ENCODE measurements around the gene TTC22.

DNA sequence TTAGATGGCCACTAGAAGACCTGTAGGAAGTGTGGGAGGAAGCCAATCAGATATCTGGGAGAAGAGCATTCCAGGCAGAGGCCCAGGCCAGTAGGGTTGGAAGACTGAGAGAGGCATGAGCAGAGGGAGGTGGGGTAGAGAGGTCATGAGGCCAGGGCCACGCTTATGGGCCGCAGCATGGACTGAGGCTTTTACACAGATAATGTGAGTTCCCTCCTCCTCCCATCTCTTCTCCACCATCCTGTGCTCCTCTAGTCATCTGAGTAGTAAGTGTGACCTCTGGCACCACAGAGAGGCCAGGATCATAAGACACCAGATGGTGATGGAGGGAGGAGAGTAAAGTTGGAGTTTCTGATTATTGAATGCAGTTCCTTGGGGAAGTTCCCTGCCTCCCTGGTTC, 17.1 kb downstream of the TTC22 start:
- TF ChIP-seq, protein P1, sequence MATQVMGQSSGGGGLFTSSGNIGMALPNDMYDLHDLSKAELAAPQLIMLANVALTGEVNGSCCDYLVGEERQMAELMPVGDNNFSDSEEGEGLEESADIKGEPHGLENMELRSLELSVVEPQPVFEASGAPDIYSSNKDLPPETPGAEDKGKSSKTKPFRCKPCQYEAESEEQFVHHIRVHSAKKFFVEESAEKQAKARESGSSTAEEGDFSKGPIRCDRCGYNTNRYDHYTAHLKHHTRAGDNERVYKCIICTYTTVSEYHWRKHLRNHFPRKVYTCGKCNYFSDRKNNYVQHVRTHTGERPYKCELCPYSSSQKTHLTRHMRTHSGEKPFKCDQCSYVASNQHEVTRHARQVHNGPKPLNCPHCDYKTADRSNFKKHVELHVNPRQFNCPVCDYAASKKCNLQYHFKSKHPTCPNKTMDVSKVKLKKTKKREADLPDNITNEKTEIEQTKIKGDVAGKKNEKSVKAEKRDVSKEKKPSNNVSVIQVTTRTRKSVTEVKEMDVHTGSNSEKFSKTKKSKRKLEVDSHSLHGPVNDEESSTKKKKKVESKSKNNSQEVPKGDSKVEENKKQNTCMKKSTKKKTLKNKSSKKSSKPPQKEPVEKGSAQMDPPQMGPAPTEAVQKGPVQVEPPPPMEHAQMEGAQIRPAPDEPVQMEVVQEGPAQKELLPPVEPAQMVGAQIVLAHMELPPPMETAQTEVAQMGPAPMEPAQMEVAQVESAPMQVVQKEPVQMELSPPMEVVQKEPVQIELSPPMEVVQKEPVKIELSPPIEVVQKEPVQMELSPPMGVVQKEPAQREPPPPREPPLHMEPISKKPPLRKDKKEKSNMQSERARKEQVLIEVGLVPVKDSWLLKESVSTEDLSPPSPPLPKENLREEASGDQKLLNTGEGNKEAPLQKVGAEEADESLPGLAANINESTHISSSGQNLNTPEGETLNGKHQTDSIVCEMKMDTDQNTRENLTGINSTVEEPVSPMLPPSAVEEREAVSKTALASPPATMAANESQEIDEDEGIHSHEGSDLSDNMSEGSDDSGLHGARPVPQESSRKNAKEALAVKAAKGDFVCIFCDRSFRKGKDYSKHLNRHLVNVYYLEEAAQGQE (IDR thresholded peaks at IDR 0.05): no peak
- TF ChIP-seq POLR2A (IDR thresholded peaks at IDR 0.05; ENCODE audit: low read length): no peak
- TF ChIP-seq CEBPB (IDR thresholded peaks at IDR 0.05): no peak
- no peak for TF ChIP-seq KDM1A (IDR thresholded peaks at IDR 0.05; ENCODE audit: low read depth)
- no peak for TF ChIP-seq MYC (IDR thresholded peaks at IDR 0.05; ENCODE audit: borderline replicate concordance, low read length)
- TF ChIP-seq CHD4 (IDR thresholded peaks at IDR 0.05; ENCODE audit: borderline replicate concordance): no peak
- no peak for TF ChIP-seq KDM5A (IDR thresholded peaks at IDR 0.05)
- TF ChIP-seq, protein P2, sequence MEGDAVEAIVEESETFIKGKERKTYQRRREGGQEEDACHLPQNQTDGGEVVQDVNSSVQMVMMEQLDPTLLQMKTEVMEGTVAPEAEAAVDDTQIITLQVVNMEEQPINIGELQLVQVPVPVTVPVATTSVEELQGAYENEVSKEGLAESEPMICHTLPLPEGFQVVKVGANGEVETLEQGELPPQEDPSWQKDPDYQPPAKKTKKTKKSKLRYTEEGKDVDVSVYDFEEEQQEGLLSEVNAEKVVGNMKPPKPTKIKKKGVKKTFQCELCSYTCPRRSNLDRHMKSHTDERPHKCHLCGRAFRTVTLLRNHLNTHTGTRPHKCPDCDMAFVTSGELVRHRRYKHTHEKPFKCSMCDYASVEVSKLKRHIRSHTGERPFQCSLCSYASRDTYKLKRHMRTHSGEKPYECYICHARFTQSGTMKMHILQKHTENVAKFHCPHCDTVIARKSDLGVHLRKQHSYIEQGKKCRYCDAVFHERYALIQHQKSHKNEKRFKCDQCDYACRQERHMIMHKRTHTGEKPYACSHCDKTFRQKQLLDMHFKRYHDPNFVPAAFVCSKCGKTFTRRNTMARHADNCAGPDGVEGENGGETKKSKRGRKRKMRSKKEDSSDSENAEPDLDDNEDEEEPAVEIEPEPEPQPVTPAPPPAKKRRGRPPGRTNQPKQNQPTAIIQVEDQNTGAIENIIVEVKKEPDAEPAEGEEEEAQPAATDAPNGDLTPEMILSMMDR (IDR thresholded peaks at IDR 0.05): no peak
- TF ChIP-seq, protein P3, sequence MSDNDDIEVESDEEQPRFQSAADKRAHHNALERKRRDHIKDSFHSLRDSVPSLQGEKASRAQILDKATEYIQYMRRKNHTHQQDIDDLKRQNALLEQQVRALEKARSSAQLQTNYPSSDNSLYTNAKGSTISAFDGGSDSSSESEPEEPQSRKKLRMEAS (IDR thresholded peaks at IDR 0.05): no peak
- TF ChIP-seq, protein P4, sequence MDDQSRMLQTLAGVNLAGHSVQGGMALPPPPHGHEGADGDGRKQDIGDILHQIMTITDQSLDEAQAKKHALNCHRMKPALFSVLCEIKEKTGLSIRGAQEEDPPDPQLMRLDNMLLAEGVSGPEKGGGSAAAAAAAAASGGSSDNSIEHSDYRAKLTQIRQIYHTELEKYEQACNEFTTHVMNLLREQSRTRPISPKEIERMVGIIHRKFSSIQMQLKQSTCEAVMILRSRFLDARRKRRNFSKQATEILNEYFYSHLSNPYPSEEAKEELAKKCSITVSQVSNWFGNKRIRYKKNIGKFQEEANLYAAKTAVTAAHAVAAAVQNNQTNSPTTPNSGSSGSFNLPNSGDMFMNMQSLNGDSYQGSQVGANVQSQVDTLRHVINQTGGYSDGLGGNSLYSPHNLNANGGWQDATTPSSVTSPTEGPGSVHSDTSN (IDR thresholded peaks at IDR 0.05): no peak
- TF ChIP-seq, protein P5, sequence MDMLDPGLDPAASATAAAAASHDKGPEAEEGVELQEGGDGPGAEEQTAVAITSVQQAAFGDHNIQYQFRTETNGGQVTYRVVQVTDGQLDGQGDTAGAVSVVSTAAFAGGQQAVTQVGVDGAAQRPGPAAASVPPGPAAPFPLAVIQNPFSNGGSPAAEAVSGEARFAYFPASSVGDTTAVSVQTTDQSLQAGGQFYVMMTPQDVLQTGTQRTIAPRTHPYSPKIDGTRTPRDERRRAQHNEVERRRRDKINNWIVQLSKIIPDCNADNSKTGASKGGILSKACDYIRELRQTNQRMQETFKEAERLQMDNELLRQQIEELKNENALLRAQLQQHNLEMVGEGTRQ (IDR thresholded peaks at IDR 0.05): no peak

Data from A549 (cell line).